NCI-H1105 (cell line): ENCODE measurements around the gene ONECUT1.

Experiments
- DNase-seq: peaks from one replicate; lab custom pipeline; 2025; lab: John Stamatoyannopoulos, UW

The ONECUT1 gene

DNA sequence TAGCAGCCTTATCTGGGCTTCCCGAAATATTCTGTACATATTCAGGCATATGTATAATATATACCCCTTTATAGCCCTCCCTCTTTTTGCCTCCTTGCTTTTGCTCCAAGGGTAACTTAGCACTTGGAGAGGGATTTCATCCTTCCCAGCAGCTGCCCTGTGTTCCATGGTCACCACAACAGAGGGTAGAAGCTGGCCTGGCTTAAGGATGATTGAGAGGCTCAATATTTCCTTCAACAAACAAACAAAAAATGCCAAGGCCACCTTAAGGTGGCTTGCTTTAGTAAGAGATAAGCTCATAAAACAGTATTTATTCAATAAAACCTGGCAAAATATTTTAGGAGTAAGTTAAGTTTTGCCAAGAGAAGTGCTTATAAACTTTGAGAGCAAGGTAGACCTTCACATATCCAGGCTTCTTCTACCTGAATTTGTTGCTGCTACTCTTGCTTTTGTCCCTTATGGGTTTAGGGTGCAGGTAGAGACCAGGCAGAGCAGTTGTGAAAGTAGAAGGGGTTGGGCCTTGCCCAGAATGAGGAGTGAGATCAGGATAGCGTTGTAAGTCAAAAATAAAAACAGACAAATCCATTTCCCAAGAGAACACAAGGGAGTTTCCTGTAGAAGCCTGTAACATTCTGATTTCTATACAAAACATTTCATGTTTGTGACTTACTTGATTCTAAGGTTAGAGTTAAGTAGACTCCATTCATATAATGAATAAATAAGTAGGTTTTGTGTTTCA is 58.2 kb downstream of the ONECUT1 start:
- no peak for DNase-seq

DNA sequence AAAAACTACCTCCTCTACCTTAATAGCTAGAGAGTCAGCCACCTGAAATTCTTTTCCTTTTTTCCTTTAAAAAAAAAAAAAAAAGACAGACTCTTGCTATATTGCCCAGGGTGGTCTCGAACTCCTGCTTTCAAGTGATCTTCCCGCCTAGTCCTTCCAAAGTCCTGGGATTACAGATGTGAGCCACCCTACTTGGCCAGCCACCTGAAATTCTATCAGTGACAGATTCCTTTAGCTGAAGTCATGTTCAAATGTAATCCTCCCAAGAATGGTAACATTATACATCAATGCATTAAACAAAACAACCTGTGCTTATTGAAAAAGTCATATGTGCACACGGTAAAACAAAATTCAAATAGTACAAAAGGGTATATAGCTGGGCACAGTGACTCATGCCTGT is 59.1 kb downstream of the ONECUT1 start:
- DNase-seq: no peak

DNA sequence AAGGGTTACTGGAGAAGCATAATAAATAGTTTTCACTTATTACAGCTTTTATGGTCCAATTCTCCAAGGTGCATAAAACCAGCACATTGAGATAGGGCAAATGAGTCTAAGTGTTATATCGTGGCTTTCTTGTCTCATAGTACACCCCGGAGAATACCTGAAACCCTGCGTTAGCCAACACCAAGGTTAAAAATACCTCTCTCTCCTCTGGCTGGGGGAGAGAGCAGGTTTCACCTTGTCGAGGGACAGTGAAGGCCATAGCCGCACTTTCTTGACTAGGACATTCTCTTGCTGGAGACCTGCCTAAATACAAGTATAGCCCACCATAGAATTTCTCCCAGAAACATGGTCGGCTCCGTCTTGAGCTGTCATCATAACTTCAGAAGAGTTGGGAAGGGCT is 59.5 kb downstream of the ONECUT1 start:
- no peak for DNase-seq

DNA sequence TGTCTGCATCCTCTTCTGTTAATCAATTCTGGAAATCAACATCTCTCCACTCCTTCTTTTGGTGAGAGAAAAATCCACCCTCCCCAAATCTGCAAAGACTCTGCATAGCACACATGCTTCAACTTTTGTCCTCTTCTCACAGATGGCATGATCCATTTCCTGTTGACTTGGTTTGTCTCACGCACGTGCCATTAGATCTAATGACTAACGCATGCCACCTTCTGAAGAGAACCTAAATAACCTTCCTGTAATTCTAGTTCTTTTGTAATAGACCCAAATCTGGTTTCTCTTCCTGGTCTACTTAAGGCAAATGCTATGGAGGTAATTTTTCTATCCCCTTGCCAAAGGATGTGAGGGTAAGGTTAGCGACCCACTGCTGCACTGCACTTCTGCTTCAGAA is 60.0 kb downstream of the ONECUT1 start:
- DNase-seq: no peak

DNA sequence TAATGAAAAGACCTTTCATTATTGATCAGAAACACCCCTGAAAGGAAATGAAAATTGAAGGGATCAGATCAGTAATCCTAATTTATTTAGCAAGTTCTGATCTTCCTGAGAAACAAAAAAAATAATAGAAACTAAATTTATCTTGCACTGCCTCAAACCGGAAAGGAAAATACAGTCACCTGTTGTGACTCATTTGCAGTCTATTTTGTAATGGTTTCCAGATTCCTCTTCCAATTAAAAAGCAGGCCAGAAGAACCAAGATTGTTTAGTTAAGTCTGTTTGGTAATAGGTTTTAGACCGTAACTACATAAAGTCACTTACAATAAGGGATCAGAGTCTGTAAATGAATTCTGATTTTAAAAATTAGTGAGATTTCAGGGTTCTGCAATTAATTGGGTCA is 61.2 kb downstream of the ONECUT1 start:
- DNase-seq: no peak

DNA sequence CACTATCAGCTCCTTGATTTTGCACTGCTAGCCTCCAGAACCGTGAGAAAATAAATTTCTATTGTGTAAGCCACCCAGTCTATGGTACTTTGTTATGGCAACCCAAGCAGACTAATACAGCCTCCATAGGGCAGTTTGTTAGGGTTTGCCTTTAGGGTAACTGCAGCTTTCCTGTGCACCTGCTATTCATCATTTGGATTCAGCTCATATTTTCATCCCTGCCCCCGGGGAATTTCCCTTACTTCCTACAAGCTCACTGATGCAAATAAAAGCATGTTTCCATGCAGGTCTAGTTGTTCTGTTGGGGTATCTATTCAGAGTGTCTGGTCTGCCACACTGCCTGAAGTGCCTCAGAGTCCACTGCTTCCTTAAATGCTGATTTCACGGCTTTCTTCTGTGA is 62.3 kb downstream of the ONECUT1 start:
- DNase-seq: no peak

DNA sequence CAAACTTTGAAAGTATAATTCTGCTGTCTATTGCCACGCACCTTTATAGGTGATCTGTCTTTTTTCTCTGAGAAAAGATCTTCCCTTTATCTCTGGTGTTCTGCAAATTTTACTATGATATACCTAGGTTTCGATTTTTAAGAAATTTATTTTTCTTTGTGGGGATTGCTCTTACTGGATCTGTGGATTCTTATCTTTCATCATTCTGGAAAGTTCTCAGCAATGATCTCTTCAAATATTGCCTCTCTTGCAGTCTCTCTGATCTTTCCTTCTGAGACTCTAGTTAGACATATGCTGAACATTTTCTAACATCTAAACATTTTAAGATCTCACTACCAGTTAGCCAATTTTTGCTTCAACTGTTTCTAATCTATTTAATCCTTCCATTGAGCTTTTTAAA is 63.9 kb downstream of the ONECUT1 start:
- DNase-seq: no peak

DNA sequence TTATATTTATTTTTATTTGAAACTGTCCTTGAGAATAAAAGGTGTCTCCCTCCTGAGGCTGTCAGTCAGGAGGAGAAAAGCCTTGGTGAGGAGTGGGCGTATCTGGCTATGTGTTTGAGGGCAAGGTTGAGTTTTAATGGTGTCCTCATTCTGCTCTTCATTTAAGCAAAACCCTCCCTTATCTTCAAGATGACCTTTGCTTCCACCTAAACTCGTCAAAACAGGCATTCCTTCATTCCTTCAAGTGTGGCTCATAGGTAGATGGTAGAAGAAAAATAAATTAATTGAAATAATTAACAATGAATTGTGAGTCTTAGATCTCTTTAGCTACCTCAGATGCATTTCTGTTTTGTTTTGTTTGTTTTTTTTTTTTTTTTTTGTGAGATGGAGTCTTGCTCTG is 71.6 kb downstream of the ONECUT1 start:
- DNase-seq: no peak

DNA sequence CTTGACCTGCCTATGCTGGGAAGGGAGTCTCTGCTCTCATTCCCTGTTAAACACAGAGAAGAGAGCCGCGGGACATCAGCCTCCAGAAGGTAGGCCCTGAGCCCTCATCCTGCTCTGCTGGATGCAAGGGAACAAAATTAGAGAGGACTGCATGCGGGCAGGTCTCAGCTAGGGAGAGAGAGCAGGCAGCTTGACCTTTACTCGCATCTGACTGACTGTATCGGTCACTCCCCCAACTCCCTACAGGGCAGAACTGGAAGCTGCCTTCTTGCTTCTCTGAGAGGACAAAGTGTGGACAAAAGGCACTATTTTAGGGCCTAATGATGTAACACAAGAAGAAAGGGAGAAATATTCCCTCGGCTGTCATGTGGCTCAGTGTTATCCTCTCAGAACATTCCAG is 72.2 kb downstream of the ONECUT1 start:
- DNase-seq: no peak

DNA sequence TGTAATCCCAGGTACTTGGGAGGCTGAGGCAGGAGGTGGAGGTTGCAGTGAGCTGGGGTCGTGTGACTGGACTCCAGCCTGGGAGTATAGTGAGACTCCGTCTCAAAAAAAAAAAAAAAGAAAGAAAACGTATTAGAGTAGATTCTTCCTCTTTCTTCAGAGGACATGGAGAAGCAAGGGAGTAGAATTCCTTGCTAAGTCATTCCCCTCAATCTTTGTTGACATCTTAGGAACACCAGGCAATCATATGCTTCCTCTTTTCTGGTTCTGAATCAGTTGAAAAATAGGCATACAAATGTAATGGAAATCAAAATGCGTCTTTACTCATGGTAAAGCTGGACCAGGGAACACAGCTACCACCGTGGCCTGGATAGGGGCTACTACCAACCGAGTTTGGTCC is 72.7 kb downstream of the ONECUT1 start:
- no peak for DNase-seq

DNA sequence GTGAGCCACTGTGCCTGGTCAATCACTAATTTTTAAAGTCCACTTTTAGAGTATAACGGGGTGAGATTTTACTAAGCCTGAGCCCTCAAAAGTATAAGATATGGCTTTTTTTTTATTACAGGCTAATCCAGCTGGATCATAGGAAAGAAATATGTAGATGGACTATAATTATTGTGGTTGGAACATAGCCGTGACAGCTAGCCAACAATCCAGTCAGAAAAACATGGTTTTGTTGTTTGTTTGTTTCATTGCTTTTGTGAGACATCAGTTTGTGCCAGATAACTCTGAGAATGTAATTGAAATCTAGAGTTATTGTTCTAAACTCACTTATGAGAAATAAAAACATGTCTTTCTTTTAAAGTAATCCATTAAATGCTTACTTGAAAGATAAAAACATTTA is 73.6 kb downstream of the ONECUT1 start:
- DNase-seq: no peak

DNA sequence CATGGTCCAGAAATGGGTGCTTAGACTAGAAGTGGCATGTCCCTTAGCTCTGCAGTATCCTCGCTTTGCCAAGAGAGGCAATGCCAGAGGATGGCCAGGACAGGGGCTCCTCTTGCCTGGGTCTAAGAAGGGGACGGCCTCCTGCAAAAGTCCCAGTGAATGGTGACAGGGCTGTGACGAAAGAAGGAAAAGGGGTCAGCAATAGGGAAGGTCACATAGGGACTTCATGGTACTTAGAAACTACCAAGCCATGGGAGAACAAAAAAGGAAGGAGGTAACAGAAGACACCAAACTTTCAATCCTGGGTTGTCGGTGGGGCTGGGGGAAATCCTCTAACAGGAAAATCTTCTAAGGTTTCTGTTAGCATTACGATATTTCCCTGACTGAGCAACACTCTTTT is 74.7 kb downstream of the ONECUT1 start:
- DNase-seq: no peak

DNA sequence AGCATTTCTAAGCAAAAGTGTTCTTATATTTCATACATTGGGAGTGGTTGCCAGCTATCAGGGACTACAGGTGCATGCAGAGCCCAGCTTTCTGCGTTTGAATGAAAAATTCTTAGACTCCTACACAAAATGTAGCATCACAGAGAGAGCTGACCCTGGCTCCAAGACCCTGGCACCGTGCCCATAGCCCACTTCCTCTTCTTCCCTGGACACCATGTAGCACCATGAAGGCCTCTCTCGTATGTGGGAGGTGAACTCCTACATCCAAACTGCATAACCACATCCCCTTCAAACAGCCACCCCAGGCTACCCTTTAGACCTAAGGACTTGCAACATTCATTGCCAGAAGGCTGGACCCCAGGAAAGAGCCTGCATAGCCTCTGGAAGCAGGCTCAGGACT is 75.2 kb downstream of the ONECUT1 start:
- DNase-seq: no peak

DNA sequence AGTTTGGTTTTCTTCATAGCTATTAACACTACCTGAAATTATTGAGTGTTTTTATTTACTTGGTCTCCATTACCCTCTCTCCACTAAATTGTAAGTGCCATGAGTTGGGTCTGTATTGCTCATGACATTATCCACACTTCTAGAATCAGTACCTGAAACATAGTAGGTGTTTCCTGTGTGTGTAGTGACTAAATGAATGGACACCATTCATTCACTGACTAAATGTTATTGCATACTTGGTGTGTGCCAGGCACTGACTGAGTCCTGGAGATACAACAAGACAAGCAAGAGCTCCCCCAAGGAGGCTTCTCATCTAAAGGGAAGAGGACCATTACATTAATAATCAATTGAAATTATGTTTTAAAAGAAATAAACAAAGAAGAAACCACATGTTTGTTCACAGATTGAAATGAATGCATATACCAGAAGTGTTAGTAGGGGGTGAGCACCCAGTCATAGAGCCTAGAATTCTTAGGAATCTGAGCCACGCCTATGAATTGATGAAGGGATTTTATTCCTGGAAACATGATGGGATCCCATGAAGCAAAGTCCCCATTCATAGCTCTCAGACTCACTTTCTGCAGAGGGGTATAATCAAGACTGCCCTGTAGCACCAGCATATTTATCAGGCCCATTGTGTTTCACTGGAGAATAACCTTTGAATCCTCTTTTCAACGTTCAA is 79.3 kb downstream of the ONECUT1 start:
- no peak for DNase-seq

DNA sequence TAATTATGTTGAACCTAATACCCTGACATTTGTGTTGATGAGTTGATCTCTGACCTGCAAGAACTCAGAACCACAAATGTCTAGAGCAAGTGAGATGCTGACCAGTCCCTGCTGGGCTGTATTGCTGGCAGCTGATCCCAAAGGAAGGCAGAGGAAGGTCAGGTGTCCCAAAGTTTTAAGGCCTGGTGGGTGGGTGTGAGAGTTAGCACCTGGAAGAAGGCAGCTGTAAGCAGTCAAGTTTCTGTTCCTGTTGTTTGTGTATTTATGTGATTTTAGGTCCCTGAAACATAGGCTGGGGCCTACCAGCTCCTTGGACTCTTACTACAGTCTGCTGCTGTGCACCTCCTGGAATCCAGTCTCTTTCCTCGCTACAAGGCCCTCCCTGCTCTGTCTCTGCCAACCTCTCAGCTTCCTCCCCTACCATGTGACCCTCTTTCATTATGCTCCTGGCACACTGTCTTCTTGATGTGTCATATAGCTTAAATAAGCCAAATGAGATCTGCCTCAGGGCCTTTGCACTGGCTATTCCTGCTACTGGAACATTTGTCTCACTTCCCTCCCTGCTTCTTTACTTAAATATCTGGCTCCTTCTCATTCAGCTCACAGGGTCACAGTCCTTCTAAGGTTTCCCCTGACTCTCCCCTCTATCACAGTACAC is 80.0 kb downstream of the ONECUT1 start:
- DNase-seq: no peak

DNA sequence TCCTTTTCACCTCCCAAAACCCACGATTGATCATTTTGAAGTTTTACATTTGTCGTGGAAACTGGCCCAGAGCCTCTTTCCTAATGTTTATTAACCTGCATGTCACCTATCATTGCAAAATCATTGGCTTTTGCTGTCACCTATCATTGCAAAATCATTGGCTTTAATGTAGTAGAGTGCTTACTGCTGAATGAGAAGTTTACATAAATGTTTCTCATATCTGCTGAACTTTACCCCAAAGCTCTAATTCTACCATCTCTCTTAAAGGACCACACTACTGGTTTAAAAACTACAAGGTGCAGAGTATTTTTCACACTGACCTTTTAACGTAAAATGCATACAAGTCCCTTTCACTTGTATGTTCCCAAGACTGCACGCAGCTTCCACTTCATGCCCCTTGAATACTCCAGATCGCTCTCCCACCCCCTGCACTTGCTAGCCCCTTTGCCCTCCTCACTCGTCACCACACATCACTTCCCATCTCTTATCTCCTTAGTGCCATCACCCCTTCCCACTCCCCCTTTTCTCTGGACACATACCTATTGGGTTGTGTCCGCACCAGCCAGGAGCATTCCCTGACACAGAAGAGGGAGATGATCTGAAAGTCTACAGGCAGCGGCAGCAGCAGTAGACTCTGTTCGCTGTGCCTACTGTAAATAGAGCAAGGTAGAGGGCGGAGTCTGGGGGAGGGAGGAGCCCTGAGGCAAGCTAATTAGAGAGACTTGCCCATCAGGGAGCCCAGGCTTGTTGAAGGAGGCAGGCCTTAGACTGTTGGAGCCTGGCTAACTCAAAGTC is 80.8 kb downstream of the ONECUT1 start:
- DNase-seq: no peak
